ENCODE results near the gene MARCHF11.

Gene MARCHF11

GRCh38 chr5:16066810-16067209, 112.8 kb downstream of the MARCHF11 start:
- no peak for TF ChIP-seq TAF1 (IDR thresholded peaks at IDR 0.05; ENCODE audit: borderline replicate concordance, insufficient read depth, low read length)

GRCh38 chr5:16066320-16066719, 113.3 kb downstream of the MARCHF11 start:
- no peak for TF ChIP-seq TAF1 (IDR thresholded peaks at IDR 0.05; ENCODE audit: borderline replicate concordance, insufficient read depth, low read length)

- no peak for TF ChIP-seq REST (IDR thresholded peaks at IDR 0.05; ENCODE audit: insufficient read depth in 1 of 2, low read depth in 2 of 2, low read length in 2 of 2)
- TF ChIP-seq SIN3A (IDR thresholded peaks at IDR 0.05; ENCODE audit: borderline replicate concordance, insufficient read depth, low read length) = no peak
- no peak for TF ChIP-seq POLR2AphosphoS5 (IDR thresholded peaks at IDR 0.05; ENCODE audit: low read depth, low read length)
- TF ChIP-seq TAF1 (IDR thresholded peaks at IDR 0.05; ENCODE audit: borderline replicate concordance, insufficient read depth, low read length) = no peak
- TF ChIP-seq FOXP2 (optimal IDR thresholded peaks at IDR 0.05; ENCODE audit: borderline replicate concordance, extremely low read depth, extremely low read length, insufficient read depth) = no peak
These were observed 113.8 kb downstream of the MARCHF11 start for GRCh38 chr5:16065831-16066230.

- TF ChIP-seq TAF1 (IDR thresholded peaks at IDR 0.05; ENCODE audit: borderline replicate concordance, insufficient read depth, low read length) = no peak
- no peak for TF ChIP-seq SIN3A (IDR thresholded peaks at IDR 0.05; ENCODE audit: borderline replicate concordance, insufficient read depth, low read length)
- no peak for TF ChIP-seq REST (IDR thresholded peaks at IDR 0.05; ENCODE audit: insufficient read depth in 1 of 2, low read depth in 2 of 2, low read length in 2 of 2)
- TF ChIP-seq POLR2AphosphoS5 (IDR thresholded peaks at IDR 0.05; ENCODE audit: low read depth, low read length) = no peak
- no peak for TF ChIP-seq FOXP2 (optimal IDR thresholded peaks at IDR 0.05; ENCODE audit: borderline replicate concordance, extremely low read depth, extremely low read length, insufficient read depth)
These were observed 115.3 kb downstream of the MARCHF11 start for GRCh38 chr5:16064135-16064893.

GRCh38 chr5:16061163-16061562, 118.4 kb downstream of the MARCHF11 start:
- TF ChIP-seq REST (IDR thresholded peaks at IDR 0.05; ENCODE audit: insufficient read depth in 1 of 2, low read depth in 2 of 2, low read length in 2 of 2) = no peak
- TF ChIP-seq FOXP2 (optimal IDR thresholded peaks at IDR 0.05; ENCODE audit: borderline replicate concordance, extremely low read depth, extremely low read length, insufficient read depth) = no peak
- no peak for TF ChIP-seq POLR2AphosphoS5 (IDR thresholded peaks at IDR 0.05; ENCODE audit: low read depth, low read length)
- no peak for TF ChIP-seq SIN3A (IDR thresholded peaks at IDR 0.05; ENCODE audit: borderline replicate concordance, insufficient read depth, low read length)
- TF ChIP-seq TAF1 (IDR thresholded peaks at IDR 0.05; ENCODE audit: borderline replicate concordance, insufficient read depth, low read length) = no peak

GRCh38 chr5:16057277-16057676, 122.3 kb downstream of the MARCHF11 start:
- TF ChIP-seq TAF1 (IDR thresholded peaks at IDR 0.05; ENCODE audit: borderline replicate concordance, insufficient read depth, low read length) (no peak), FOXP2 (optimal IDR thresholded peaks at IDR 0.05; ENCODE audit: borderline replicate concordance, extremely low read depth, extremely low read length, insufficient read depth) (no peak), POLR2AphosphoS5 (IDR thresholded peaks at IDR 0.05; ENCODE audit: low read depth, low read length) (no peak), SIN3A (IDR thresholded peaks at IDR 0.05; ENCODE audit: borderline replicate concordance, insufficient read depth, low read length) (no peak), REST (IDR thresholded peaks at IDR 0.05; ENCODE audit: insufficient read depth in 1 of 2, low read depth in 2 of 2, low read length in 2 of 2) (no peak)

Measured in PFSK-1 (cell line).